Stimulated activated CD4-positive, alpha-beta T cell treated with anti-CD3 and anti-CD28 coated beads, Interleukin-12 subunit alpha, Interleukin-12 subunit beta, amount 100 ng/mL, for 24 hours (primary cell): ENCODE results near the gene STIM2.

ENCODE experiments used
- DNase-seq, 2 experiments: peaks; one replicate each; pipeline ENCODE4 v3.0.0-alpha.2; 2020; ENCODE audit warnings: low read depth in 2 of 2

Gene STIM2

DNA sequence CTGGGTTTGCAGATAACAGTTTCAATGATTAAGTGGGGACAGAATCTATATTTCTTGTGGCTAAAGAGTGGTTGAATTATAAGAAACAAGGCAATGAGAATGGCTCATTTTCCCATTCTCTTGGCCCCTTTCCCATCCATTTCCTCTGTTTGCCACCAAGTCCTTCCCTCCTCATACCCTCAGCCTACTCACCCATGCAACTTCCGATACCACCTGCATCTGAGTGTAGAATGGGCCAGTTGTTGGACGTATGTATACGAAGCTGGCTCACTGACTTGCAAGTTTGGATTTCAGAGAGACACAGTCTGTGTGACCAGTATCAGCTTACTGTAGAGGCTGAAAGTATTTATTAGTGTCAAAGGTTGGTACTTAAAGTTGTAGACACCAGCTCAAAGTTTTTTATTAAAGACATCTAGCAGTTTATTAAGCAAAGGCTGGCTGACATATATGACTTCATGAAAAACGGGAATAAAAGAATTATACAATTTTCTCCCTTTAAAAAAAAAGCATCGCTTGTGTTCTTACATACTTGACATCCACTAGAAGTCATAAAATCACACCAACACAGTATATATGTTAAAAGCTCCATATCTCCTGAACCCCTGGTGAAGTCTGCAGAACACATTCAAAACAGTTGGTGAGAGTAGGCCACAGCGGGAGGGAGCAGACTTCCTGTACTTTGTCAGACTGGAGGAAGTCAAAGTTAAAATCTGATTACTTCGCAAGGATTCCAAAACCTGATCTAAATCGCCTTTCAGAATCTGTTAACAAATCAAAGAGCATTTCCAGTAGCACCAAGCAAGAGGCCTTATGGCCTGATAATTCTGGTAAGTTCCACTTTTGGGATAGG lies 22.4 kb upstream of the STIM2 start:
- DNase-seq, result no peak

DNA sequence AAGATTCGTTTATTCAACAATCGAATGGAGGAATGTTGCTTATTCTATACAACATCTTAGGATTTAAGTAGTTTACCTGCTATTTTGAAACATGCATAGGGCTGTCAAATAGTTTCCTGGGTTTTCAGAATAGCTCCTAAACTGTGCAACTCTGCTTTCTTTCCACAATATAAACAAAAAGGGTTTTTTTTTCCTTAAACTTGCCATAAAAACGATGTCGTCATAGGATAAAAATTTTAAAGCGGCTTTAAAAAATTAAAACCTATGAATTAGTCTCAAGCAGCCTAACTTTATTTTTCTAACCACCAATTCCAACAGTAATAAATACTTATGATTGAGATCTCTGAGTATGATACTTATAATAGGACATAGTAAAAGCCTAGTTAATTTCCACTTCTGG lies 21.6 kb upstream of the STIM2 start:
- no peak for DNase-seq

DNA sequence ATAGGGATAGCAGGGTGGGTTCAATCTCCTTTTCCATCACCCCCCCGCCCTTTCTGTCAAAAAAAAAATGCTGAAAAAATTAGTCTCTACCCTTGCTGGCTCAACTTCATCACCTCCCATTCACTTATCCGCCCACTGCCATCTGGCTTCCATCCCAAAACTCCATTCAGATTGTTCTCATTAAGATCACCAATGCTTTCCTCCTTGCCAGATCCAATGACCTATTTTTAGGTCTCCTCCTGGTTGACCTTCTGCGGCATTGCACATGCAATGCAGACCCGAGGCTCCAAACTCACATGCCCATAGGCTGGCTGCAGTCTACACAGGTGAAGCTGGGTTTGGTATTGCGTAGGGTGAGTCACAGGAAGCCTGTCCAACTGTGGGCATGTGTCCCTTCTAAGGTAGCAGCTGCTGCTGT lies 21.1 kb upstream of the STIM2 start:
- DNase-seq, result no peak

DNA sequence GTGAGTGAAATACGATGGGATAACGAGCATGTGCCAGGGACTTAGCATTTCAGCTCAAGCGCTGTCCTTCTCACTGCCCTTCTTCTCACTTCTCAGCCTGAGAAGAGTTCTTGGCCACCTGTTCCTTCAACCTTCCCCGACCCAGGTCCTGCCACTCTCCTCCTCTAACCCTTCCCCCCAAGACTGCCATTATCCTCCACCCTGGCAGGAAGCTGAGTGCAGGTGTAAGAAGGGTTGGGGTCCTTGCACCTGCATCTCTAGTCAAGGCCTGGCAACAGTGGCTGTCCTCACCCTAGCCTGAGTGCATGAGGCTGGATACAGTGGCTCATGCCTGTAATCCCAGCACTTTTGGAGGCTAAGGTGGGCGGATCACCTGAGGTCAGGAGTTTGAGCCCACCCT lies 19.9 kb upstream of the STIM2 start:
- DNase-seq, result no peak

DNA sequence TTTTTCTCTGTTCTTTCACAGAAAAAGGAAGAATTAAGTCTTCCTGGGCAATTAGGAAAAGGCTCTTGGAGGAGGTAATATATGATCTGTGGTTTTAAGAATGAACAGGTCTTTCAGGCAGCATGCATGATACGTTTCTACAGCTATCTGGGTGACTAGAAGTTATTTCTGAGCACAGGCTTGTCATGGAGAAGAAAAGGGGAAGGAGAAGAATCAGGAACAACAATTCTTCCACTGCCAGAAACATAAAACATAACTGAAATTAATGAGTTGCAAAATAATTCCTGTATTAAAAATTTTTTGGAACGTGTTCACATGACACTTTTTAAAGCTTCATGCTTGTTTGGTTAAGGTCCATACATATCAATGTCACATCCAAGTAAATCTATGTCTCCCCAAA lies 17.7 kb upstream of the STIM2 start:
- DNase-seq, result no peak

DNA sequence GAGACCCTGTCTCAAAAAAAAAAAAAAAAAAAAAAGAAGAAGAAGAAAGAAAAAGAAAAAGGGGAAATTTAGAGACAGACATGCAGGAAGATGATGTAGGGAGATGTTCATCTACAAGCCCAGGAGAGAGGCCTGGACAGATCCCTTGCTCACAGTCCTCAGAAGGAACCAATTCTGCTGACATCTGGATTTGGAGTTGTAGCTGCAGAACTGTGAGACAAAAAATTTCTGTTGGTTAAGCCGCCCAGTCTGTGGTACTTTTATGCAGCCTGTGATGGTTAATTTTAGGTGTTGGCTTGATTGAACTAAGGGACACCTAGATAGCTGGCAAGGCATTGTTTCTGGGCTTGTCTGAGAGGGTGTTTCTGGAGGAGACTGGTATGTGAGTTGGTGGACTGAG lies 10.1 kb upstream of the STIM2 start:
- DNase-seq, result no peak

DNA sequence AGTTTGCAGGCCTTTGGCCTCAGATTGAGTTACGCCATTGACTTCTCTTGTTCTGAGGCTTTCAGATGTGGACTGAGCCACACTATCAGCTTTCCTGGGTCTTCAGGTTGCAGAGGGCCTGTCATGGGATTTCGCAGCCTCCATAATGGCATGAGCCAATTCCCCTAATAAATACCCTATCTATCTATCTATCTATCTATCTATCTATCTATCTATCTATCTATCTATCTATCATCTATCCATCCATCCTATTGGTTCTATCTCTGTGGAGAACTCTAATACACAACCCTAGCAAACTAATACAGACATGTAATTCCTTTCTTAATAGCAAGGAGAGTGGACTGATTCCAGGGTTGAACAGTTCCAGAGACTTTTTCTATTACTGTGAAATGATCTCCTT lies 9.5 kb upstream of the STIM2 start:
- no peak for DNase-seq

DNA sequence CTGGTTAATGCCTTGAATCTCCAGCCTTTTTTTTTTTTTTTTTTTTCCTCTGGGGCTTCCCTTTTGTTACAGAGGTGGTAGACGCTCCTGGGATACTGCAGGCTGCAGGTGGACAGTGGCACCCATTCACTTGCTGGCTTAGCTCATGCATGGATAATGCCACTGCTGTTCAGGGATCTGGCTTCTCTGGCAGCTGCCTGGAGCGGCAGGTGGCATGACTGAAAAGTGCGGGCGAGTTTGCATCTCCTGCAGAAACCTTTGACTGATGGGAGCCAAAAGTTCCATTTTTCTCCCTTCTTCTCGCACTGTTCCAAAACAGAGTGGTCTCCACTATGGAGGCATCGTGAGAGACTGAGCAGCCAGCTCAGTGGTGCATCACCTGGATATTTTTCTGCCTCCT lies 5.9 kb upstream of the STIM2 start:
- no peak for DNase-seq

DNA sequence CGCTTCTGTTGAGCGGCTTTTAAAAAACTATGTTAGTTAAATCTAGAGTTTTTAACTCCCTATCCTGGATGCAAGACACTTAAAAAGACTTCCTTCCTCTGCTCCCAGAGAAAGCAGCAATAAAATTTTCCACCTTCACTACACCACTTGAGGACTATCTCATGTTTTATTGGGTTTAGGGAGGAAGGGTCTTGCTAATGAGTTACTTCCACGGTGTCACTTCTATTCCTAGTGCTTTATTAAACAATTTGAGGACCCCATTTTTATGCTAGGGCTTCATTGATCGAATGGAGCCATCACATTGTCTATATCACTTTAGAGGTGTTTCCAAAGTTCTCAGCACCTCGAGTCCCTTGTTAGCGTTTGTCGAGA lies 3.7 kb upstream of the STIM2 start:
- DNase-seq, result no peak

DNA sequence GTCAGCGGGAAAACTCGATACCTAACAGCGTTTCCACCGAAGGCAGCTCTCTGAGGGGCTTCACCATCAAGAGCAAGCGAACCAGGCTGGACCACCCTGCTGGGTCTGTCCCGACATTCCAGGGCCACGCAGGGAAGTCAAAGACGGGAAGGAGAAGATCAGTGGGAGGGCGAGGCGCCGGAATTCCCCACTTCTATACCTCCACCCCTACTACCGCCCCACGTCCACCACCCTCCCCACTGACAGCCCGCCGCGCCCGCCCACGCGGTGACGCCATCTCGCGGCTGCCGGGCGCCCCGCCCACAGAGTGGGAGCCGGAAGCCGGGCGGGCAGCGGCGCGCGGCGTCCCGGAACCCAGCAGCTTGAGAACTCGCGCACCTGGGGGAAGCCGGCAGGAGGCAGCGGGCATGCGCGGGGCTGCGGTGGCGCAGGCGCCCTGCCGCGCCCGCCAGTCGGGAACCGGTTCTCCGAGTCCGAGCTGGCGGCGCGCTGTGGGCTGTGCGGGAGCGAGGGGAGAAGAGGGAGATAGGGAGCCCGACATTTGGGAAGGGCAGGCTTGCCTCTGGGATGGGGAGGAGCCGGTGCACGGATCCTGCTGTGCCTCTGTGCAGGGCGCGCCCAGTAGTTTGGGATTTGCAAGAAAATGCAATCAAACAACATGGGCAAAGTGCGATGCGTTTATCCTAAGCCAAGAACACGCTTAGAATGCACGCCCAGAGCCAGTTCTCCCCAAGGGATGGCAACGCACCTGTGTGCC lies 3.2 kb upstream of the STIM2 start:
- DNase-seq, result peak; percentile 81 to 84

DNA sequence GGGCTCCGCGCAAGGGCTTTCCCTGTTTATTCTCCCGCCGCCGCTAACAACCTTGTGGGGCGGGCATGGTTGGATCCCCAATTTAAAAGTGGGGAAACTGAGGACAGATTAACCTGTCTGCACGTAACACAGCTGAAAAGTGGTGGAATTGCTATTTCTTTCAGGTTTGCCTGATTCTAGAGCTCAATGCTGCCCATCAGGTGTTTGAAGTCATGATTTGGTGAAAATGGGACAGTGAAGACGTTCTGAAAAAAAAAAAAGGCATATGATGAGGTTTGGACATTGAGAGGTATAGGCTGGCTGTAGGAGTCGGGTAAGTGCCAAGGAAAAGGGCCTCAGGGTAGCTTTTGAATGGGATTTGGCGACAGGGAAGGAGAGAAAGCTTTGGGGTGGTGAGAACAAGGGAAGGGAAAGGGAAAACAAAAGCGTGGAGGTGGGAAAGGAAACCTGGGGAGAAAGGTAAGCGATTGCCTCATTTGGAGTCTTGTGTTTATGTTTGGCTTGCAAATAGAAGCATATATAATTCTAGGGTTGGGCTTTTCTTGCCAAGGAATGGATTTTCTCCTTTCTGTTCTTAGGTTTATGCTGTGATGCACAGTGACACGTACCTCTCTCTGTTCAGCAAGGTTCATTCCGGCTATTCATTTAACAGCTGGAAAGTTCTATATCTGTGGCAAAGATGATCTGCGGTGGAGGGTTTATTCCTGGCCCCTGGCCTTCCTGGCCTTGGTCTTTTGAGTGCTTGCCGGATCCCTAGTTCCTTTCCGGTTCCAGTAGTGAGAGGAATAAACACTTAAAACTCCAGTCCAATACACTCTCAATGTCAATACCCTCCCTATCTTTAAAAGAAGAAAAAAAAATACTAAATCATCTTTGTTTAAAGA lies 2.4 kb upstream of the STIM2 start:
- DNase-seq, result no peak

DNA sequence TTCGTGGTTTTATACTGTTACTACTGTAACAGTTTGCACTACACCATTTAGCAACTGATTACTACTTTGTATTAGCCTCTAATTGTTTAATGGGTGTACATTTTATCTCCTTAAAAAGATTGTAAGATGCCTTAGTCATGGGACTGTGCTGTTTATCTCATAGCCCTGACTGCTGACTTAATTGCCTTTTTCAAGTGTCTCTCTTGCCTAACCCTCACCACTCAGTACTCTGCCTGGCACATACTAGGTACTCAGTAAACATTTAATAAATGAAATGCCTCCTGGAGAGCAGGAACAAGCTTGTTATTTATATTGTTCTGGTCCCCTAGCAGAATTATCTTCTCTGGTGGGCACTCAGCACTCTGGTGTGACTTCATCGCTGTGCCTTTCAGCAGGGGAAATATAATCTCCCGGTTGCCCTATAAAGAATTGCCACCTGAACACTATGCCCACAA lies 1.7 kb upstream of the STIM2 start:
- DNase-seq, result no peak

DNA sequence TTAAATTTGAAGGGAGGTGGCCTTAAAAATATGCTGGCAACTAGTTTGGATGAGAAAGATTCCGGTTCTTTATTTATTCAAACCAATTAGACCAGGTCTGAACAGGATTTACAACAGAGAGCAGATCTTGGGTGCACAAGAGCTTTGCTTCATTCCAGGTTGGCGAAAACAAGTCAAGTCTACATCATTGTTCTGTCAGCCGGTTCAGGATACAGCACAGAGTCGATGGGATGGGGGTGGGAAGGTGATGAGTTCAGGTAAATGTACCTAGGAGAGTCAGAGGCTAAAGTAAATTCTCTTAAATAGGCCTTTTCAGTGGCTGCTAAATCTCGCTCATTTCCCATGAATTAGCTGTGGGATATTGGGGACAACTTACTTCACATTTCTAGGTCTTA lies 882 bp upstream of the STIM2 start:
- no peak for DNase-seq

DNA sequence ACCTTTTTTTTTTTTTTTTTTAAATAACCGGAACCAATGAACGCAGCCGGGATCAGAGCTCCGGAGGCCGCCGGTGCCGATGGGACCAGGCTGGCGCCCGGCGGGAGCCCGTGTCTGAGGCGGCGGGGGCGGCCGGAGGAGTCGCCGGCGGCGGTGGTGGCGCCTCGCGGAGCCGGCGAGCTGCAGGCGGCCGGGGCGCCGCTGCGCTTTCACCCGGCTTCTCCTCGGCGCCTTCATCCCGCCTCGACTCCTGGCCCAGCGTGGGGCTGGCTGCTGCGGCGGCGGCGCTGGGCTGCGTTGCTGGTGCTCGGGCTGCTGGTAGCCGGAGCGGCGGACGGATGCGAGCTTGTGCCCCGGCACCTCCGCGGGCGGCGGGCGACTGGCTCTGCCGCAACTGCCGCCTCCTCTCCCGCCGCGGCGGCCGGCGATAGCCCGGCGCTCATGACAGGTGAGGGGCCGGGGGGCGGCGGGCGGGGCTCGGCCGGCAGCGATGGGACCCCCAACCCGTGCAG lies 337 bp downstream of the STIM2 start:
- peak in 1 of 2 experiments; percentile 29 for DNase-seq

DNA sequence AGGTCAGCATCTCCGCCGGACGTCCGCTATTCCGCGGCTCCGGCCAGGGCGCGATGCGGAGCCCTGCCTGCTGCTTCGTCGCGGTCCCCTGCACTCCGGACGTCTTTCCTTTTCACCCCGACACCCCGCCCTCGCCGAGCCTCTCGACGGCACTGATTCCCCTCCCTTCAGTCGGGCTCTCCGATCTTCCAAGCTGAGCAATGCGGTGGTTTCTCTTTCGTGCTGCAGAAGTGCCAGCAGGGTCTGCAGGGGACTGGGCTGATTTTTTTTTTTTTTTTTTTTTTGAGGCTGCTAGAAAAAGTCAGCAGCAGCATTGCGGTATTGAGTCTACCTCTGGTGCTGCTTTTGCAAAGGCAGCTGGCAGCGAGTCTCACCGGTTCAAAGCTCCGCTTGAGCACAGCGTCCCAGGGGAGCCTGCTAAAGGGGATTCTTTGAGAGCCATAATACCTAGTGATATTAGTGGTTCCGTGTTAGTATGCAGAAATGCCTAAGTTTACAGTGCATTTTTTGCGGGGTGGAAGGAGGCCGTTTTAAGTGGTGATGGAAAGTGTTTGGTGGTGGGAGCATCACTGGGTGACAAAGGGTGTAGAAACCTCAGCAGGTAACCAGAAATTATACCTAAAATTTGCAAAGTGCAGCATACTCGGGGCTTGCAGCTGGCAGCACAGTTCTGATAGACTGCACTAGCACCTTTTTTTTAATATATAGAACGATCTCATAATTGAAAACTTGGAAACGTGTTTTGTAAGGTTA lies 969 bp downstream of the STIM2 start:
- peak; percentile 59 to 65 for DNase-seq

DNA sequence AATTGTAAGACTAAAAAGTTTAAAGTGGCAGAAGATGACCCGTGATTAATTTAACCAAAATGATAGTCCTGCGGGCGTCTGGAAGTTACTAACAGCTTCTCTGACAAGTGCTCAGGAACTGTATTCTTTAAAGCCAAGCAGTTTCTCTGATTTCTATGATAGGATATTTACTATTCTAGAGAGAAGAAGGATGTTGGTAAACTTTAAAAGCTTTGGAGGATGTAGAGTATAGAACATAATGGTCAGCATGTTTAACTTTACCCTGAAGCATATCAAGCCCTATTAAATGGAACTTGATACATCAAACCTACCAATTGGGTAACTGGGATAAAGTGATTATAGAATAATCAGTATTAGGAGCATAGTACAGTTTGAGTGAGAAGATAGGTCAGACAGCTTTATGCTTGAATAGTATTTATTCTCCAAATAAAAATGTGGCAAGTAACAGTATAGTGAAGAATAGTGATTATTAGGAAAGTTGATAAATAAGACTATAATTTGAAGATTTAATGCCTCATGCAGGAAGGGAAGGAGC lies 1.8 kb downstream of the STIM2 start:
- no peak for DNase-seq

DNA sequence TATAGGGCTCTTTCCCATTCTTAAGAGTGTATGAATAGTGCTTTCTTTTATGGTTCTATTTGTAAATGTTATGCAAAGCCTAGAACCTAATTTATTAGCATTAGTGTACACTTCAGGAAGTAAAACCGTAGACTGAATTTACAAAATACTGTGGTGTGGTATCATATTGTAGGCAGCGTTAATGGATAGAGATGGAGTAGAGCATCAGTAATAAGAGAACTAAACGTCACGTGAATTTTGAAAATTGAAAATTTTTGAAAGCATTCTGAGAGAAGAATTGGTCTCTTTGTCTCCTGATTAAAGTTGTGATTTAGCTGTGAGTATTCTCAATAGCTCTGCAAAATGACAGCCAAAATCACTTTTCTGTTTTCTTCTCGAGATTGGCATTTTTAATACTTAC lies 2.9 kb downstream of the STIM2 start:
- DNase-seq, result no peak

DNA sequence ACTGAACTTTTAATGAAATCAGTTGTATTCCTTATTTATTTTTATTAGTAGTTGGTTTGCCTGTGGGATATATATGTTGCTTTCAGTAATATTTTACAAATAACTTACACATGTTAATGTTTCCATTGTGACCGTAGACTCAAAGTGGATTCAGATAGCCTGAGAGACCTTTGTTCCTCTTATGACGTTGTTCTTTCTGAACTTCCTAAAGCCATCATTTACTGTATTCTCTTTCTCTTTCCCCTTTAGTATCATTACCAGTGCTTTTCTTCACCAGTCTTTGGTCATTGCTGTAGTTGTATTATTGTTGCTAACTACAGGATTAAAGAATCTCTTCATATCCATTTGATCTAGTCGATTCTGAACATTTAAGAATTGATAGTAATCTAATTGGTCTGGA lies 4.3 kb downstream of the STIM2 start:
- no peak for DNase-seq

DNA sequence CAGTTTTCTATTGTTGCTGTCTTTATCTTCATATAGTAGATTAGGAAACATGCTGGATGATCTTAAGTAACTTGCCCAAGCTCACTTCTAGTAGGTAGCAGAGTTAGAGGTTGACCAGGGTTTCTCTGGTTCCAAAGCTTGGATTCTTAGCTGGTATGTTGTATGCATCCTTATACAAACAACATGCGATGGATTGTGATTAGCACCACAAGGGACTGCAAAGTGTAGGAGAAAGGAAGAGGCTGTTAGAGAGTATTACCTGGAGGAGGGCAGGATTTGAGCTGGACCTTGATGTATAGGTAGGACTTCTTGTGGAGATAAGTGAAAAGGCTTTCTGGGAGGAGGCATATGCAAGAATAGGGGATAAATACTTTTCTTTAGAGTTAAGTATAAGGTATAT lies 5.6 kb downstream of the STIM2 start:
- DNase-seq, result no peak

DNA sequence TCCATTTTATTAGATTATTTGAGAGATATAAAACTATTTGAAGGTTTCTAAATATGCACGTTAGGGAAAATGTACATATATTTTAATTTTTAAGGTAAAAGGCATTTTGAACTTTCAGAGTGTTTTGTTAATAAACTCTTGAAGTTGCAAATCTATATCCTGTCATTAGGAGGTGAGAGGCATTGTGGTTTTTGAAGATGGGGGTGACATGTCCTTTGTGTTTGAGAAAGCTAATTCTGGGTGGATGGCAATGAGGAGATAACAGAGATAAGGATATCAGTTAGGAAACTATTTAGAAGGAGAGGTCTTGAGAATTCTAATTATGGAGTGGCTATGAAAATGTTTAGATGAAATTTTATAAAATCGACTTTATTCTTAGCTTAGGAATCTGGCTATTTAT lies 6.1 kb downstream of the STIM2 start:
- DNase-seq, result no peak
